ENCODE data around the gene ZMPSTE24.
"Not testable (repeated sequence)": the region's sequence is repeated elsewhere in the genome, so short reads cannot be mapped to it uniquely, and the experiment has no call there.

Gene ZMPSTE24

GRCh38 chr1:40318970-40319621 lies 61.1 kb downstream of the ZMPSTE24 start:
- Histone ChIP-seq H3K9me3 (ENCODE audit: severe bottlenecking) (no peaks in the 10 kb centered on the region), H3K36me3 (no peaks in the 10 kb centered on the region), H3K27me3 (ENCODE audit: insufficient read depth, low read depth, severe bottlenecking) (peaks cover 25% of the 10 kb centered on the region), H3K4me3 (ENCODE audit: low read depth, low read length) (no peak overlapping the region), H3K27ac (no peak overlapping the region)
- TF ChIP-seq, protein P1, sequence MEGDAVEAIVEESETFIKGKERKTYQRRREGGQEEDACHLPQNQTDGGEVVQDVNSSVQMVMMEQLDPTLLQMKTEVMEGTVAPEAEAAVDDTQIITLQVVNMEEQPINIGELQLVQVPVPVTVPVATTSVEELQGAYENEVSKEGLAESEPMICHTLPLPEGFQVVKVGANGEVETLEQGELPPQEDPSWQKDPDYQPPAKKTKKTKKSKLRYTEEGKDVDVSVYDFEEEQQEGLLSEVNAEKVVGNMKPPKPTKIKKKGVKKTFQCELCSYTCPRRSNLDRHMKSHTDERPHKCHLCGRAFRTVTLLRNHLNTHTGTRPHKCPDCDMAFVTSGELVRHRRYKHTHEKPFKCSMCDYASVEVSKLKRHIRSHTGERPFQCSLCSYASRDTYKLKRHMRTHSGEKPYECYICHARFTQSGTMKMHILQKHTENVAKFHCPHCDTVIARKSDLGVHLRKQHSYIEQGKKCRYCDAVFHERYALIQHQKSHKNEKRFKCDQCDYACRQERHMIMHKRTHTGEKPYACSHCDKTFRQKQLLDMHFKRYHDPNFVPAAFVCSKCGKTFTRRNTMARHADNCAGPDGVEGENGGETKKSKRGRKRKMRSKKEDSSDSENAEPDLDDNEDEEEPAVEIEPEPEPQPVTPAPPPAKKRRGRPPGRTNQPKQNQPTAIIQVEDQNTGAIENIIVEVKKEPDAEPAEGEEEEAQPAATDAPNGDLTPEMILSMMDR (IDR thresholded peaks at IDR 0.05; ENCODE audit: low read depth, low read length), result no peak
- DNase-seq, result no peak

DNA sequence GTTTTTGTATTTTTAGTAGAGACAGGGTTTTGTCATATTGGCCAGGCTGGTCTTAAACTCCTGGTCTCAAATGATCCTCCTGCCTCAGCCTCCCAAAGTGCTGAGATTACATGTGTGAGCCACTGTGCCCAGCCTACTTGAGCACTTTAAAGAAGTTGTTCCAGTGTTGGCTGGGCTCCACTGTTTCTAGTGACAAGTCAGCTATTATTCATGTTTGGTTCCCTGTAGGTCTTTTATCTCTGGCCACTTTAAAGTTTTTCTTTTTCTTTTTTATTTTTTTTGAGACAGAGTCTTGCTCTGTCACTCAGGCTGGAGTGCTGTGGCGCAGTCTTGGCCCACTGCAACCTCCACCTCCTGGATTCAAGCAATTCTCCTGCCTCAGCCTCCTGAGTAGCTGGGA lies 73.4 kb downstream of the ZMPSTE24 start:
- H3K27ac ChIP-seq; H3K4me3 ChIP-seq (ENCODE audit: low read depth, low read length); DNase-seq; H3K27me3 ChIP-seq (ENCODE audit: insufficient read depth, low read depth, severe bottlenecking); H3K36me3 ChIP-seq; H3K9me3 ChIP-seq (ENCODE audit: severe bottlenecking): not testable (repeated sequence)

- no peaks in the 10 kb centered on the region for H3K36me3 ChIP-seq
- TF ChIP-seq, protein P1 (IDR thresholded peaks at IDR 0.05; ENCODE audit: low read depth, low read length), result no peak
- H3K27me3 ChIP-seq (ENCODE audit: insufficient read depth, low read depth, severe bottlenecking), result no peaks in the 10 kb centered on the region
- no peak for DNase-seq
- H3K27ac ChIP-seq, result no peak overlapping the region
- no peak overlapping the region for H3K4me3 ChIP-seq (ENCODE audit: low read depth, low read length)
- no peaks in the 10 kb centered on the region for H3K9me3 ChIP-seq (ENCODE audit: severe bottlenecking)
Observed at GRCh38 chr1:40332695-40333094, 74.7 kb downstream of the ZMPSTE24 start.

GRCh38 chr1:40337443-40337842 lies 79.4 kb downstream of the ZMPSTE24 start:
- TF ChIP-seq, protein P1 (IDR thresholded peaks at IDR 0.05; ENCODE audit: low read depth, low read length), result no peak
- Histone ChIP-seq H3K27ac (no peak overlapping the region), H3K4me3 (ENCODE audit: low read depth, low read length) (no peak overlapping the region), H3K36me3 (no peaks in the 10 kb centered on the region), H3K27me3 (ENCODE audit: insufficient read depth, low read depth, severe bottlenecking) (peaks cover 3% of the 10 kb centered on the region), H3K9me3 (ENCODE audit: severe bottlenecking) (peaks cover 3% of the 10 kb centered on the region)
- no peak for DNase-seq

DNA sequence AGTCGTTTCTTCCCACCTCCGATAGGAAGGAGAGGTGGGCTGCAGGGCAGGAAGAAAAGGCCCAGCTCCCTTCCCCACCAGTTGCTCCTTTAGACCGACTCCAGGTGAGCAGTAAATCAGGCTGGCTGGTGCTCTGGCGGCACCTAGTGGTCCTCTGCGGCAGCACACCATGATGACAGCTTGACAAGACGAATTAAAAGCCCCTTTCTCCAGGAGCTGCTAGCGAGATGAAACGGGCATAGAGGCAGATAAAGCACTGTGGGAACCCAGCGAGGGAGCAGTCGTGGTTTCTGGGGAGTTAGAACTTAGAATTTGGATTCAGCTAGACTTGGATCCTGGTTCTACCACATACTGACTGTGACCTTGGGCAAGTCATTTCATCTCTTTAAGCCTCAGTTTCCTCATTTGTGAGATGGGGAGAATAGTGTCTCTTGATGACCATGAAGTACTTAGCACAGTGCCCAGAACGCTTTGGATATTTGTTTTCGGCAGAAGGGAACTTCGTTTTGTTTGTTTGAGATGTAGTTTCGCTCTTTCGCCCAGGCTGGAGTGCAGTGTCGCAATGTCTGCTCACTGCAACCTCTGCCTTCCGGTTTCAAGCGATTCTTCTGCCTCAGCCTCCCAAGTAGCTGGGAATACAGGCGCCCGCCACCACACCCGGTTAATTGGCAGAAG lies 80.8 kb downstream of the ZMPSTE24 start:
- Histone ChIP-seq H3K4me3 (ENCODE audit: low read depth, low read length) (no peak overlapping the region), H3K27me3 (ENCODE audit: insufficient read depth, low read depth, severe bottlenecking) (peaks cover 3% of the 10 kb centered on the region), H3K9me3 (ENCODE audit: severe bottlenecking) (peaks cover 3% of the 10 kb centered on the region), H3K27ac (no peak overlapping the region), H3K36me3 (no peaks in the 10 kb centered on the region)
- TF ChIP-seq, protein P1 (IDR thresholded peaks at IDR 0.05; ENCODE audit: low read depth, low read length), result peak; percentile 99
- peak; percentile 89 for DNase-seq

DNA sequence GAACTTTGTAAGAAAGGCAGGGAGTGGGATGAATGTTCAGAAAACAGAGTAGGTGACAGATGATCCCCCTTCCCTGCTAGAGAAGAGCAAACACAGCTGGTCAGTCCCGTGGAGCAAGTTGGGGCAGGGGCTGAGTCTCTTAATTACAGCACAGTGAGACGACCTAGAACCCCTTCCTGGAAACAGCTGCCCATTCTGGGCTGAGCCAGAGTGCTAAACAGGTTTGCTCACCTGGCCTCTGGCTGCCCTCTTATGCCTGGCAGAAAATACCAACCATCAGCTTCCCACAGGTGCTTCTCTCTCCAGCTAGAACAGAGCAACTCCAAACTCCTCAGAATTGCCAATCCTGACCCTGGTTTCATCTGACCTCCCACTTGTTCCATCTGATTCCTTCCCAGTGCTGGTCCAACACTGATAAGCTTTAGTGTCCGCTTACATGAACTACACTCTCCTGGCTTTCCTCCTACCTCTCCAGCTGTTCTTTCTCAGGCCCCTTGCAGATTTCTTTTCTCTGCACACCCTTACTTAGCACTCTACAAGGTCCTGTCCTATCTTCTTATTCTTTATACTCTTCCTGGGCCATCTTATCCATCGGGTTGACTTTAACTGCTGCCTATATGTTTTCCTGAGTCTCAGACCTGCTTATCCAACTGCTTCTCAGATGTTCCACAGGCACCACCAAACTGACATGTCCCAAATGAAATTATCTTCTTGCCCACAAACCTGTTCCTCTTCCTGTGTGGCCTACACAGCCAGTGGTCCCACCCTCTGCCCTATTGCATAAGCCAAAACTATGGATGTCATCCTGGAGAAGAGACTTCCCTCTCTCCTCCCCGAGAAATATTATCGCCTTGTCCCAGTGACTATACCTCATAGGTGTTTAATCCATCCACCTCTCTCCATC lies 81.6 kb downstream of the ZMPSTE24 start:
- Histone ChIP-seq H3K27me3 (ENCODE audit: insufficient read depth, low read depth, severe bottlenecking) (peaks cover 3% of the 10 kb centered on the region), H3K9me3 (ENCODE audit: severe bottlenecking) (peaks cover 3% of the 10 kb centered on the region), H3K27ac (no peak overlapping the region), H3K36me3 (no peaks in the 10 kb centered on the region), H3K4me3 (ENCODE audit: low read depth, low read length) (no peak overlapping the region)
- no peak for DNase-seq
- TF ChIP-seq, protein P1 (IDR thresholded peaks at IDR 0.05; ENCODE audit: low read depth, low read length), result no peak

All from WERI-Rb-1 (cell line).